Measurements from ENCODE around the gene LRRC23. TPM values are rescaled to one million over a fixed set of nuclear protein-coding genes. Genes with fewer than 3 reads are reported as not detected.
"Not testable (repeated sequence)": the region's sequence is repeated elsewhere in the genome, so short reads cannot be mapped to it uniquely, and the experiment has no call there.

LRRC23 gene
- total RNA-seq, 1 donor from 2014 or later, result 3.2 TPM

DNA sequence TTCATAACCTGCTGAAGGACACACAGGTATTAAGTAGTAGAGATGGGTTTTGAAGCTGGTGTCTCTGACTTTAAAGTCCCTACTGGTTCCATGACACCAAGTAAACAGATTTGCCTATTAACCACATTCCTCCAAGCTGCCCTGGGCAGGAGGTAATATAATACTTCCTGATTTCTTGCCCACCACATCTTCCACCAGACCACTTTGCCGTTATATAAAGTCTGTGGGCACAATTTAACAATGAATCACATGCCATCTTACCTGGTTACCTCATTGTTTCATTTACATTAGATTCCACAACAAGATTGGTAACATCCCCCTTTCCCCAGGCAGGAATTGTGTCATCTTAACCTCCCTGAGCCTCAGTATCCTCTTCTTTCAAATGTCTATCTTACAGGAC, 900 bp upstream of the LRRC23 start:
- no peak for ATAC-seq

DNA sequence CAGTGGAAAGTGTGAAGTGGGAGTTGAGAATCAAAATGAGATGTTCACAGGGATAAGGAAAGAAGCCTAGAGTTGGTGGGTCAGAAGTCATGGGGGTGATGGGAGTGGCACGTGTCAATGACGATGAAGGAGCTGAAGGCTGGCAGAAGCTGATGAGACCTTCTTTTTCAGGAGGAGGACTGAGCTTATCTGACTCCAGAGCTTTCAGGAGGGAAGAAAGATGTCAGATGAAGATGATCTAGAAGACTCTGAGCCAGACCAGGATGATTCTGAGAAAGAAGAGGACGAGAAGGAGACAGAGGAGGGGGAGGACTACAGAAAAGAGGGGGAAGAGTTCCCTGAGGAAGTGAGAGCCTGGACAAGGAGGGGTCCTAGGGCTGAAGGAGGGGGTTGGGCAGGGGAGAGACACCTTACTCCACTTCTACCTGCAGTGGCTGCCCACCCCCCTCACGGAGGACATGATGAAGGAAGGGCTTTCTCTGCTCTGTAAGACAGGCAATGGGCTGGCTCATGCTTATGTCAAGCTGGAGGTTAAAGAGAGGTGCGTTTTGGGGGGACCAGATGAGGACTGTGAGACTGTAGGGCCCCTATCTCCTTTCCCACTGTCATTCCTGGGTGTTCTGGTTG, 905 bp downstream of the LRRC23 start:
- no peak for ATAC-seq

DNA sequence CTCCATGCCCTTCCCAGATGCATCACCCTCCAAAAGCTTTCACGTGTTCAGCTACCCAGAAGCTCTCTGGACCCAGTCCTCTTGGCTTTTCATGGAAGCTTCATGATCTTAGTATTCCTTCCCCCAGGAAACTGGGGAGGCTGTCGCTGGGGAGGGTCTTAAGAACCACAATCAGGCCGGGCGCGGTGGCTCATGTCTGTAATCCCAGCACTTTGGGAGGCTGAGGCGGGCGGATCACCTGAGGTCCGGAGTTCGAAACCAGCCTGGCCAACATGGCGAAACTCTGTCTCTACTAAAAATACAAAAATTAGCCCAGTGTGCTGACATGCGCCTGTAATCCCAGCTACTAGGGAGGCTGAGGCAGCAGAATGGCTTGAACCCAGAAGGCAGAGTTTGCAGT, 3.5 kb downstream of the LRRC23 start:
- not testable (repeated sequence) for ATAC-seq

DNA sequence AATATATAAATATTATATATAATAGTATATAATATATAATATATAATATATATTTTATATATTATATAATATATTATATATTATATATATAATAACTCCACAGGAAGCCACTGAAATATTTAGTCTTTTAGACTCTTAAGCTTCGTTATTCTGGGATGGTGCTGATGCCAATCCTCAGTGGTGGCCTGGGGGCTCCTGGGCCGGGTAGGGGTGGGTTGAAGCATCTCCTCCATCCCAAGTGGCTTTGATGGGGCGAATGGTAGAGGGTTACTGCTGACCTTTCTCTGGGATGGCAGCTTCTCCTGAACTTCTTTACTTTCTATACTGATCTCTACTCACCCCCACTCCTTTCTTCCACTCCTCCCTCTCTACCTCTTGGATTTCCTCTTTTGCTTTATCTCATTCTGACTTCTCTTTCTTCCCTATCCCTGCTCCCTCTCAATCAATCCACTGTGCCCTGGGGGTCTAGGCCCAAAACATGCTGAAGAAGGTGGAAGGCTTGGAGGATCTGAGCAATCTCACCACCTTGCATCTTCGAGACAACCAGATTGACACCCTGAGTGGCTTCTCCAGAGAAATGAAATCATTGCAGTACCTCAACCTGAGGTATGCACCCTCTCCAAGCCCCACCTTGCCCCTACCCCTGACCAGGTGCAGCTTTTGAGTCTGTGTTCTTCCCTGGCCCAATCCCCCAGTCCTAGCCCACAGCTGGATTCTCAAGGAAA, 5.0 kb downstream of the LRRC23 start:
- ATAC-seq, result no peak

DNA sequence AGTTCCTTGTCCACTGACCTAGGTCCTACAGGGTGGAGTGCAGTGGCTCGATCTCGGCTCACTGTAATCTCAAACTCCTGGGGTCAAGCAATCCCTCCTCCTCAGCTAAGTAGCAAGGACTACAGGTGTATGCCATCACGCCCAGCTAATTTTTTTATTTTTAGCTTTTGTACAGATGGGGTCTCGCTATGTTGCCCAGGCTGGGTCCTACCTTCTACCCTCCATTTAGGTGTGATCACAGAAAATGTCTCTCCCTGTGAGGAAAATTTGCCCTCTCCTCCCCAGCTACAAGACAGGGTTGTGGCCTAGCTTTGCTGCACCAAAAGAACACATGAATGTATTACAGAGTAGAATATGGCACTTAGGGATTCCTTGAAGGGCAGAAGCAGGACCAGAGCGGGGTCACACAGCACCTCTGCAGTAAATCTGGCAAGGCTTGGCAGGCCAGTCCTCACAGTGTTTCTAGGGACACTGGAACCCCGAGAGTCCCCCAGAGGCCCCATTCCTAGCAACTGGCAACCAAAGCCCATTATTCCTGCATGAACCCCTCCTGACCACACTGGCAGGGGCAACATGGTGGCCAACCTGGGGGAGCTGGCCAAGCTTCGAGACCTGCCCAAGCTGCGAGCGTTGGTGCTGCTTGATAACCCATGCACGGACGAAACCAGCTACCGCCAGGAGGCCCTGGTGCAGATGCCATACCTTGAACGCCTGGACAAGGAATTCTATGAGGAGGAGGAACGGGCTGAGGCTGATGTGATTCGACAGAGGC, 7.7 kb downstream of the LRRC23 start:
- ATAC-seq, result no peak

DNA sequence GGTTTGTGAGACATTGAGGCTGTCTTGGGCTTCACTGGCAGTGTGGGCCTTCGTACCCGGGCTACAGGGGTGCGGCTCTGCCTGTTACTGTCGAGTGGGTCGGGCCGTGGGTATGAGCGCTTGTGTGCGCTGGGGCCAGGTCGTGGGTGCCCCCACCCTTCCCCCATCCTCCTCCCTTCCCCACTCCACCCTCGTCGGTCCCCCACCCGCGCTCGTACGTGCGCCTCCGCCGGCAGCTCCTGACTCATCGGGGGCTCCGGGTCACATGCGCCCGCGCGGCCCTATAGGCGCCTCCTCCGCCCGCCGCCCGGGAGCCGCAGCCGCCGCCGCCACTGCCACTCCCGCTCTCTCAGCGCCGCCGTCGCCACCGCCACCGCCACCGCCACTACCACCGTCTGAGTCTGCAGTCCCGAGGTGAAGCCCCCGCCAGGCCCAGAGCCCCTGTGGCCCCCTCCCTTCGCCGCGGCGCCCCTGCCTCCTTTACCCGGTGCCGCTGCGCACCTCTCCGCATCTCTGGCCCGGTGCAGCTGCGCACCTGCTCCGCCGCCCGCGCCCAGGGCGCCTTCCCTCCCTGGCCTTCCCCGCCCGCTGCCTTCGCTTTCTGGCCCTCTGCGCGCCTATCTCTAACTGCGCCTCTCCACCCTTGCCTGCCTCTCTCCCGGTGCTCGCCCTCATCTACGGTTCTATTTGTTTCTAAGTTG, 9.8 kb downstream of the LRRC23 start, which contains the start of gene ENO2:
ENO2 (plus strand) TSS at position 335 of the 701 bp plus-strand sequence. CDS start 1,253 bp downstream, outside the sequence.
- peak; percentile 78 for ATAC-seq

DNA sequence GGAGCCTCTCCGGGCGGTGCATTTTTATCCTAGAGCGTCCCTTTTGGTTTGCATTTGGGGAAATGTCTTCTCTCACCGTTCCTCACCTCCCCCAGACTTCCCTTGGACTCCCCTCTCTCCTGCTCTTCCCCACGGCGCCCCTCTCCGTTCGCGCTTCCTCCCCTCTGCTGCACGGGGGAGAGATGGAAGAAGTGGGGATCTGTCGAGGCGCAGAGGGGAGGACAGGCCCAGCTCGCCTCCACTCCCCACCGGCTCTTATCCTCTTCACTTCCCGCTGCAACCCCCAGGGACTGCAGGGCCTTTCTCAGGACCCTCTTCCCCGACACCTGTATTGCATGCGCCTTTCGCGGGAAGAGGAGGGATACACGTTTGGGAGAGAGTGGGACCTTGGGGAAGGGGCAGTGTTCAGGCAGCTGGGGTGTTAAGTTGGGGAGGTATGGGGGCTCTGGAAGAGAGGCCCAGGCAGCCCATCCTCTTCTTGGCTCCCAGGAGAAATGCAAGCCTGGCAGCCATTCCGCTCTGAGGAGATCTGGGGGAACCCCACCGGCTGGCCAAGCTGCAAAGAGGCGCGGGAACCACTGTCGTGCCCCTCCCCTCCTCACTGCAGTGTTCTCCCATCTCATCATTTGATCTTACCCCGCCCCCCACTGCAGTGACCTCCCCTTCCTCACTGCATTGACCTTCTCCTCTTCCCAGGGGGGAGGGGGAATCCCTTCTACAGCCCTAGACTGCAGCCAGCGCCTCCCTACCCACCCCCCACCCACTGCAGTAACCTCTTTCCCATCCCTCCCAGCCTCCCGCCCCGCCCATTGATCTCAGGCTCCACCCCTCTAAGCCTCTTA, 10.5 kb downstream of the LRRC23 start:
- ATAC-seq, result no peak

DNA sequence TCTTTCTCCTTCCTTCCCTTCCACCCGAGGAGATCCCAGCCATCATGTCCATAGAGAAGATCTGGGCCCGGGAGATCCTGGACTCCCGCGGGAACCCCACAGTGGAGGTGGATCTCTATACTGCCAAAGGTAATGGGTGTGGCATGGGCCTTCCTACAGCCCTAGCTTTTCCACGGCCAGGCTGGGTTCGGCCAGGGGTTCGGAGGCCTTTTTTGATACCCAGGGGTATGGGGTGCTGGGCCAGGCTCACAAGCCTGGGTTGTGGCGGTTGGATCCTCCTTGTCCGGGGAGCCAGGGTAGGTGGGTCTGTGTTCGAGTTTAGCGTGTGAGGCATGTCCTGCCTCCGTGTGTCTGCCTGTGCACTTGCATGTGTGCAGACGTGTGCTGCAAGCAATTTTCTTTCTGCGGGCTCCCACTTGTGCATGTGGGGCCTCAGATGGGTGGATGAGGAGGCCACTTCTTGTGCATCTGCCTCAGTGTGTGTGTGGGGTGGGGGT, 11.2 kb downstream of the LRRC23 start:
- ATAC-seq, result no peak

DNA sequence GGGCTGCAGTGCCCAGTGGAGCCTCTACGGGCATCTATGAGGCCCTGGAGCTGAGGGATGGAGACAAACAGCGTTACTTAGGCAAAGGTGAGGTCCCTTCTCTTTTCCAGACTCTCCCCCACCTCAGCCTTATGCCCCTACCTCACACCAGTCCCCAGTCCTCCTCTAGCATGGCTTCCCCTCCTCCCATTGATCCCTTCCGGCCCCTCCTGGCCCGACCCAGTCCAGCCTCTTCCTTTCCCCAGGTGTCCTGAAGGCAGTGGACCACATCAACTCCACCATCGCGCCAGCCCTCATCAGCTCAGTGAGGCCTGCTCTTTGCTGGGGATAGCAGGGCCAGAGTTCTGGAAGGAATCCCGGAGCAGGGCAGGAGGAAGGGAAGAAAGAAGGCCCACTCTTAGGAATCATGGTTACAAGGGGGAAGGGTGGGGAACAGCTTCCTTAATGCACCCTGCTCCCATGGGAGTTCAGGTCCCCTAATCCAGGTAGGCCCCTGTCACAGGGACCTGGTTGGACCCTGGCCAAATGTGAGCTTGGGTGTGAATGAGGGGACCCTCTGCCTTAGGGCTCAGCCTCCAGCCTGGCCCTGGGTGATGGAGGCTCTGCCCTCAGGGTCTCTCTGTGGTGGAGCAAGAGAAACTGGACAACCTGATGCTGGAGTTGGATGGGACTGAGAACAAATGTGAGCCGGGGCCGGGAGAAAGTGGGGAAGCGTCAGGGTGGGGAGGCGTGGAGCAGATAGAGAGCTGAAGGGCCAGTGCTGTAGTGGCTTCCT, 12.0 kb downstream of the LRRC23 start:
- no peak for ATAC-seq

DNA sequence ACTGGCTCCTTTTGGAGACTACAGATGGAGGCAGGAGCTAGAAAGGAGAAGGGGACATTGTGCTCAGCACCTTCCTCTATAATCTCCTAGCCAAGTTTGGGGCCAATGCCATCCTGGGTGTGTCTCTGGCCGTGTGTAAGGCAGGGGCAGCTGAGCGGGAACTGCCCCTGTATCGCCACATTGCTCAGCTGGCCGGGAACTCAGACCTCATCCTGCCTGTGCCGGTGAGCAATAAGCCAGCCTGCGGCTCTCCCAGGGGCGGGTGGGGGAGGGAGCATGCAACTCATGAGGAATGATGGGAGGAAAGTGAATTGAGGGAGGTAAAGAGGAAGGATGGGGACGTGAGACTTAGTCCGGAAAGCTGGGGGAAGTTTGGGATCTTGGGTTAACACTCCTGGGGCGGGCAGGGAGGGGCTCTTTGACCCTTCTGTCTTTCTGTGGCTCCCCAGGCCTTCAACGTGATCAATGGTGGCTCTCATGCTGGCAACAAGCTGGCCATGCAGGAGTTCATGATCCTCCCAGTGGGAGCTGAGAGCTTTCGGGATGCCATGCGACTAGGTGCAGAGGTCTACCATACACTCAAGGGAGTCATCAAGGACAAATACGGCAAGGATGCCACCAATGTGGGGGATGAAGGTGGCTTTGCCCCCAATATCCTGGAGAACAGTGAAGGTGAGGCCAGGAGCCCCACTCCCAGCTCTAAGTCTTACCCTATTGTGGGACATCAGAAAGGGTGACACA, 13.0 kb downstream of the LRRC23 start:
- ATAC-seq, result no peak

DNA sequence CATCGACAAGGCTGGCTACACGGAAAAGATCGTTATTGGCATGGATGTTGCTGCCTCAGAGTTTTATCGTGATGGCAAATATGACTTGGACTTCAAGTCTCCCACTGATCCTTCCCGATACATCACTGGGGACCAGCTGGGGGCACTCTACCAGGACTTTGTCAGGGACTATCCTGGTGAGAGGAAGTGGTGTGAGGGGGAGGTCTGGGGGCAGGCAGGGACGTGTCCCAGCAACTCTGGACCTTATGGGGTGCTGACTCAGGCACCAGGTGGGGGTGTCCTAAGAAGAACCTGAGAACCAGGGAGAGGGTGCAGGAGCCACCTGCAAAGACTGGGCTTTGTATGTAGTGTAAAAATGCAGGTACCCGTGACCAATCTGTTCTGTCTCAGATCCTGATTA, 15.0 kb downstream of the LRRC23 start:
- ATAC-seq, result no peak

DNA sequence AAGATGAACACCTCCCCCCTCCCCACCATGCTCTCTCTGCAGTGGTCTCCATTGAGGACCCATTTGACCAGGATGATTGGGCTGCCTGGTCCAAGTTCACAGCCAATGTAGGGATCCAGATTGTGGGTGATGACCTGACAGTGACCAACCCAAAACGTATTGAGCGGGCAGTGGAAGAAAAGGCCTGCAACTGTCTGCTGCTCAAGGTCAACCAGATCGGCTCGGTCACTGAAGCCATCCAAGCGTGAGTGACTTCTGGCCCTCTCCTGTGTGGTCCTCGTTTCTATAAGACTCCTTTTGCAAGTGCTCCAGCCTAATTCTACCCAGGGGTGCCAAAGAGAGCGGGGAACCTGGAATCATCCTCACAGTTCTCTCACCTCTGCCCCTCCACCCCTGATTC, 16.9 kb downstream of the LRRC23 start:
- no peak for ATAC-seq

DNA sequence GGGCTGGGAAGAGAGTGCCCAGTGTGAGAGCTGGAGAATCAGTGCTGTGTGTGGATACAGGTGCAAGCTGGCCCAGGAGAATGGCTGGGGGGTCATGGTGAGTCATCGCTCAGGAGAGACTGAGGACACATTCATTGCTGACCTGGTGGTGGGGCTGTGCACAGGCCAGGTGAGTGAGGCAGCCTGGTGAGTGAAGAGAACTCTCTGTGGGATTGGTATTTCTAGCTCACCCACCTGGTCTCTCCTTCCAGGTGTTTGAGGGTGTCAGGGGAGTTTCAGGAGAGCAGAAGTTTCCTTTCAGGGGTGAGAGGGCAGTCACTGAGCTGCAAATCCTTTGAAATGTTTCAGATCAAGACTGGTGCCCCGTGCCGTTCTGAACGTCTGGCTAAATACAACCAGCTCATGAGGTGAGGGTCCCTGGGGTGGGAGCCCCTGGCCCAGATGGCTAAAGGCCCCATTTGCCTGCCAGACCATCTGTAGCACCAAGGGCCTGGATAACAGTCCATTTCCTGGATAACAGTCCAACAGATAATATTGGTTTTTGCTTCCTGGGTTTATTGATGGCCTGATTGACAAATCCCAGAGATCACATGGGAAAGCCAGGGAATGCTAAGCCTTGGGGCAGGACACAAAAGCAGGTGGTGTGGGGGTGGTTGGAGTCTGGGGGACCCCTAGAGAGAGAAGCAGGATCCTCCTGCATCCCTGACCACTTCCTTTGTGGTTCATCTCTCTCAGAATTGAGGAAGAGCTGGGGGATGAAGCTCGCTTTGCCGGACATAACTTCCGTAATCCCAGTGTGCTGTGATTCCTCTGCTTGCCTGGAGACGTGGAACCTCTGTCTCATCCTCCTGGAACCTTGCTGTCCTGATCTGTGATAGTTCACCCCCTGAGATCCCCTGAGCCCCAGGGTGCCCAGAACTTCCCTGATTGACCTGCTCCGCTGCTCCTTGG, 17.6 kb downstream of the LRRC23 start:
- no peak for ATAC-seq

DNA sequence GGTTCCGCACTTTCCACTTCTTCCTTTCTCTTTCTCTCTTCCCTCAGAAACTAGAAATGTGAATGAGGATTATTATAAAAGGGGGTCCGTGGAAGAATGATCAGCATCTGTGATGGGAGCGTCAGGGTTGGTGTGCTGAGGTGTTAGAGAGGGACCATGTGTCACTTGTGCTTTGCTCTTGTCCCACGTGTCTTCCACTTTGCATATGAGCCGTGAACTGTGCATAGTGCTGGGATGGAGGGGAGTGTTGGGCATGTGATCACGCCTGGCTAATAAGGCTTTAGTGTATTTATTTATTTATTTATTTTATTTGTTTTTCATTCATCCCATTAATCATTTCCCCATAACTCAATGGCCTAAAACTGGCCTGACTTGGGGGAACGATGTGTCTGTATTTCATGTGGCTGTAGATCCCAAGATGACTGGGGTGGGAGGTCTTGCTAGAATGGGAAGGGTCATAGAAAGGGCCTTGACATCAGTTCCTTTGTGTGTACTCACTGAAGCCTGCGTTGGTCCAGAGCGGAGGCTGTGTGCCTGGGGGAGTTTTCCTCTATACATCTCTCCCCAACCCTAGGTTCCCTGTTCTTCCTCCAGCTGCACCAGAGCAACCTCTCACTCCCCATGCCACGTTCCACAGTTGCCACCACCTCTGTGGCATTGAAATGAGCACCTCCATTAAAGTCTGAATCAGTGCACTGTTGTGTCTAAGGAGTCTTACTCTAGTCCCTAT, 18.5 kb downstream of the LRRC23 start:
- ATAC-seq, result no peak

DNA sequence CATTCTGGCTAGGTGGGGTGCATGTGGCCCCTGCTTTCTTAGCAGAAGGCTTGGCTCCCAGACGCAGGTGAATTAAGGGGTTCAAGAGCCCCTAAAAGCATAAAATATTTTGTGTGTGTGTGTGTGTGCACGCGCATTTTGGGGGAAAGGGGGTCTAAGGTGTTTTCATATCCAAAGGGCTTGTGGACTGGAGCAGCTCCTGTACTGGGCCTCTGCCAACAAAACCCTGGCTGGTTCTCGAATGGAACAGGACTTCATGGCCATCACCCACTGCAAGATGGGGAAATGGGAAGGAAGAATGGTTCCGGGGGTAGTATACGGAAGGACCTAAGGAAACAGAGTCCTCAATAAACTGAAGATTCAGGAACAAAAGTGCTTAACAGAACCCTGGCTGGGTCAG, 19.2 kb downstream of the LRRC23 start:
- no peak for ATAC-seq

DNA sequence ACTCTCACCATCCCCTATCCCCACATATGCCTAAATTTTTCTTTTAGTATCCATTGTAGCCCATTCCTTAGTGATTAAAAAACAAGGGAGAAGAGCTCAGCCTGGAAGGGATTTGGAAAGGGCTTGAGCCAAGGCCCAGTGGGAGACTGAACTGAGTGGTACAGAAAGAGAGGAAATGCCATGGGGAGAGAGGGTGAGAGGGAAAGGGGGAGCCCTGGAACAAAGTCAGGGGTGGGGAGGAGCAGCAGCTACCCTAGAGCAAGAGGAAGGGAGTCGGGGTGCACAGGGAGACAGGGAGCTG, 20.6 kb downstream of the LRRC23 start:
- no peak for ATAC-seq

DNA sequence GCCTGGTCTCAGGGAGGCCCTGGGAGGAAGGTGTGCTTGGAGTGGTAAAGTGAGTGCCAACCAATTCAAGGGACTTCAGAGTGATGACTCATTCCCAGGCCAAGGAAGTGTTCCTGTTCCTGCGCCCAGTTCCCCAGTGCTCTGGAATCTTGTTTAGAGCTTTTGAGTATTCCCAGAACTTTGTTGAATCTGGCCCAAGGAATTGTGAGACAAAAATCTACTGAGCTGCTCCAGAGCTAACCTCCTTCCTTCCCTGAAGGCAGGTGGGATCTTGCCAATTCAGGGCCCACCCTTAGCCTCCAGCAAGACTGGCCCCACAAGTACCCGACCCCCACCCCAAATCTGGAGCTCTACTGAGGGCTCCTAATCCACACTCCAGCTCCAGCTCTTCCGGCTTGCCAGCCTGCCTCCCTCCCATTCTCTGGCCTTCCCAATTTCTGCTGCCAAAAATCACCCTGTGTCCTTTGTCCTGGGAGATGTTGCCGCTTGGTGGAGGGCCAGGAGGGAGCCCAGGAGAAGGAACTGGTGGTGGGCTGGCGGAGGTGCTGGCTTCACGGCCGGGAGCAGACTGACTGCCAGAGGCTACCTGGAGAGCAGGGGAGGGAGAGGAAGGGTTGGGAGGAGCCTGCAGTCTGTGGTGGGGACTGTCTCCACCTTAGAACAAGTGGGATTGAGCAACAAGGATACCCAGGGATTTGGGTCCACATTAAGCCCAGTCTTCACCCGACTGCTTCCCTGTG, 21.1 kb downstream of the LRRC23 start:
- peak; percentile 69 for ATAC-seq

Measured in esophagus mucosa (tissue), 1 donor.